Endothelial cell (in vitro differentiated cells): ENCODE results near the gene KCNQ1. TPM values are rescaled to one million over a fixed set of nuclear protein-coding genes. Genes with fewer than 3 reads are reported as not detected.

ENCODE experiments used
- DNase-seq: peaks from one replicate; pipeline ENCODE4 v3.0.0; 2021; ENCODE audit warnings: low spot score
- H3K27ac Mint-ChIP-seq: one replicate; pipeline ENCODE4 v1.8.0; 2021; ENCODE audit warnings: mixed read lengths, inconsistent platforms; ENCODE audit not compliant: unreplicated experiment
- H3K27me3 Mint-ChIP-seq: one replicate; pipeline ENCODE4 v1.8.0; 2021; ENCODE audit warnings: mild to moderate bottlenecking, moderate library complexity, mixed read lengths, inconsistent platforms; ENCODE audit not compliant: unreplicated experiment
- H3K36me3 Mint-ChIP-seq: one replicate; pipeline ENCODE4 v1.8.0; 2021; ENCODE audit warnings: mild to moderate bottlenecking, low read depth, mixed read lengths, inconsistent platforms; ENCODE audit not compliant: unreplicated experiment
- H3K4me1 Mint-ChIP-seq: one replicate; pipeline ENCODE4 v1.8.0; 2021; ENCODE audit warnings: mild to moderate bottlenecking, mixed read lengths, inconsistent platforms; ENCODE audit not compliant: unreplicated experiment
- H3K4me3 Mint-ChIP-seq: one replicate; pipeline ENCODE4 v1.8.0; 2021; ENCODE audit warnings: mild to moderate bottlenecking, mixed read lengths, inconsistent platforms; ENCODE audit not compliant: unreplicated experiment
- H3K9me3 Mint-ChIP-seq: one replicate; pipeline ENCODE4 v1.8.0; 2021; ENCODE audit warnings: mixed read lengths, inconsistent platforms; ENCODE audit not compliant: unreplicated experiment
- CTCF ChIP-seq: fragments of 200-600 bp; sonication (generic); IDR thresholded peaks from one replicate; pipeline ENCODE4 v1.5.0; 2021; ENCODE audit warnings: antibody characterized with exemption; ENCODE audit not compliant: unreplicated experiment
- total RNA-seq: library from RNA; stranded (reverse); fragmentation: NEBNext Ultra II Directional; extraction: Animal tissue kit (Norgen Biotek cat#: 25700); gene quantifications from one replicate; pipeline ENCODE4 v1.2.1, GENCODE V29; 2021; ENCODE audit not compliant: unreplicated experiment

KCNQ1 gene
- total RNA-seq, 1 donor from 2014 or later: 35.3 TPM

GRCh38 chr11:2762031-2762380, 317.2 kb downstream of the KCNQ1 start:
- Mint-ChIP-seq H3K4me1 (peaks cover 16% of the 10 kb centered on the region), H3K4me3 (no peak overlapping the region), H3K27ac (no peak overlapping the region), H3K36me3 (peaks cover 17% of the 10 kb centered on the region), H3K9me3 (no peaks in the 10 kb centered on the region), H3K27me3 (peaks cover 5% of the 10 kb centered on the region)
- TF ChIP-seq CTCF: no peak
- no peak for DNase-seq

DNA sequence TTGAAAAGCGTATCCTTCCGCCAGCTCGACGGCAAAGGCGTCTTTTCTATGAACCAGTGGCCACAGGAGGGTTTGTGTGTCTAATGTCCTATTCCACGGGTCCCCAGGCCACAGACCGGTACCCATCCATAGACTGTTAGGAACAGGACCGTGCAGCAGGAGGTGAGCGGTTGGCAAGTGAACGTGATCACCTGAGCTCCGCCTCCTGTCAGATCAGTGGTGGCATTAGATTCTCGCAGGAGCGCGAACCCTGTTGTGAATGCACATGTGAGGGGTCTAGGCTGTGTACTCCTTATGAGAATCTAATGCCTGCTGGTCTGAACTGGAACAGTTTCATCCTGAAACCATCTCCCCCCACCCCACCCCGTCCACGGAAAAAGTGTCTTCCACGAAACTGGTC, 317.6 kb downstream of the KCNQ1 start:
- no peak overlapping the region for H3K27ac Mint-ChIP-seq
- H3K27me3 Mint-ChIP-seq: peaks cover 5% of the 10 kb centered on the region
- peaks cover 16% of the 10 kb centered on the region for H3K36me3 Mint-ChIP-seq
- no peaks in the 10 kb centered on the region for H3K9me3 Mint-ChIP-seq
- peak; percentile 1 for DNase-seq
- H3K4me1 Mint-ChIP-seq: peaks cover 16% of the 10 kb centered on the region
- no peak for TF ChIP-seq CTCF
- H3K4me3 Mint-ChIP-seq: no peak overlapping the region

DNA sequence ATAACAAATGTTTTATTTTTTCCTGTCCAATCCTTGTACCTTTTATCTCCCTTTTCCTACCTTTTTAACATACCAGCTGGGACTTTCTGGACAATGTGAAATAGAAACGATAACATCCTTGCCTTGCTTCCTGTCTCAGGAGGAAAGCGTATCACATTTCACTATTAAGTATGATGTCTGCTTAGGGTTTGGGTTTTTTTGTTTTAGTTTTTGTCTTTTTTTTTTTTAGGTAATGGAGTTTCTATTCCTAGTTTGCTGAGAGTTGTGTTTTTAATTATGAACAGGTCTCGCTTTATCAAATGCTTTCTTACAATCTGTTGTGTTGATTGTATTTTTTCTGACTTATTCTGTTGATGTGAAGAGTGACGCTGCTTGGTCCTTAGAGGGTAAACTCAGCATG, 319.2 kb downstream of the KCNQ1 start:
- Mint-ChIP-seq H3K9me3 (no peaks in the 10 kb centered on the region), H3K27me3 (peaks cover 9% of the 10 kb centered on the region), H3K27ac (peak overlapping the region; percentile 40), H3K36me3 (peaks cover 10% of the 10 kb centered on the region), H3K4me1 (peaks cover 20% of the 10 kb centered on the region), H3K4me3 (no peak overlapping the region)
- DNase-seq: no peak
- no peak for TF ChIP-seq CTCF

GRCh38 chr11:2765491-2765890, 320.7 kb downstream of the KCNQ1 start:
- no peak for TF ChIP-seq CTCF
- Mint-ChIP-seq H3K9me3 (no peaks in the 10 kb centered on the region), H3K27me3 (peaks cover 11% of the 10 kb centered on the region), H3K4me1 (peaks cover 18% of the 10 kb centered on the region), H3K4me3 (no peak overlapping the region), H3K27ac (no peak overlapping the region), H3K36me3 (peaks cover 10% of the 10 kb centered on the region)
- no peak for DNase-seq

DNA sequence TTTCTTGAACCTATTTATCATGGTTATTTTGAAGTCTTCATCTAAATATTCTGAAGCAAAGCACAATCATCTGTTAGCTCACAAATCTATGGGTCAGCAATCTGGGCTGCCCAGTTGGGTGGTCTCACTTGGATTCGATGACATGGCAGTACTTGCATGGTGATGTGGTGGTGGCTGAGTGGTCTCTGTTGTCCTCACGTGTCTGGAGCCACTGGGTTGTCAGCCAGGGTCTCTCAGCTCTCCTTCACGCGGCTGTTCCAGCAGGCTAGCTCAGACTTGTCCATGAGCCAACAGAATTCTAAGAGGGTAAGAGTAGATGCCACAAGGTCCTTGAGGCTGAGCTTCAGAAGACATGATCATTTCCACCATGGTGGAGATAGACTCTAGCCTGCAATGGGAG, 321.4 kb downstream of the KCNQ1 start:
- Mint-ChIP-seq H3K4me3 (no peak overlapping the region), H3K4me1 (peaks cover 18% of the 10 kb centered on the region), H3K27ac (no peak overlapping the region), H3K9me3 (no peaks in the 10 kb centered on the region), H3K36me3 (peaks cover 5% of the 10 kb centered on the region), H3K27me3 (peaks cover 10% of the 10 kb centered on the region)
- peak; percentile 1 for DNase-seq
- TF ChIP-seq CTCF: no peak
